Activated CD8-positive, alpha-beta T cell treated with anti-CD3 and anti-CD28 coated beads for 36 hours (primary cell): ENCODE results near the gene FGD4. TPM values are rescaled to one million over a fixed set of nuclear protein-coding genes. Genes with fewer than 3 reads are reported as not detected.
A peak's percentile ranks its signal among the peaks of the same experiment; 100 is the strongest.

Source experiments
- ATAC-seq: fragments of 200-7000 bp; cut with Tn5 transposase; one replicate; pipeline ENCODE4 v1.10.0; 2021; ENCODE audit warnings: mild to moderate bottlenecking, moderate library complexity
- CTCF ChIA-PET: fragments of 350-600 bp; sonication (Branson Sonifier 250); formaldehyde crosslinking; loops from one replicate; lab custom pipeline; 2021; ENCODE audit warnings: antibody characterized with exemption; lab: Charles Lee
- POLR2A ChIA-PET: fragments of 350-600 bp; sonication (Branson Sonifier 250); formaldehyde crosslinking; loops from one replicate; lab custom pipeline; 2021; ENCODE audit warnings: antibody characterized with exemption; lab: Charles Lee
- DNase-seq: peaks from one replicate; pipeline ENCODE4 v3.0.0-alpha.2; 2020
- H3K27ac Mint-ChIP-seq: one replicate; pipeline ENCODE4 v1.8.0; 2021; ENCODE audit warnings: mild to moderate bottlenecking, mixed read lengths
- H3K27me3 Mint-ChIP-seq: one replicate; pipeline ENCODE4 v1.8.0; 2021; ENCODE audit warnings: mixed read lengths
- H3K36me3 Mint-ChIP-seq: one replicate; pipeline ENCODE4 v1.8.0; 2021; ENCODE audit warnings: low read depth, mixed read lengths
- H3K4me1 Mint-ChIP-seq: one replicate; pipeline ENCODE4 v1.8.0; 2021; ENCODE audit warnings: low read depth, mixed read lengths
- H3K4me3 Mint-ChIP-seq: one replicate; pipeline ENCODE4 v1.8.0; 2021; ENCODE audit warnings: mild to moderate bottlenecking, moderate library complexity, mixed read lengths
- H3K9me3 Mint-ChIP-seq: one replicate; pipeline ENCODE4 v1.8.0; 2021; ENCODE audit warnings: mixed read lengths
- CTCF ChIP-seq: fragments of 200-600 bp; IDR thresholded peaks from one replicate; pipeline ENCODE4 v1.8.0; 2022; ENCODE audit warnings: antibody characterized with exemption, mild to moderate bottlenecking
- intact Hi-C: fragments of 100-400 bp; cut with micrococcal nuclease; formaldehyde crosslinking; loops from one replicate; pipeline ENCODE4 v1.10.0; 2022
- total RNA-seq, 2 experiments: library from RNA; stranded (reverse); gene quantifications; one replicate each; pipeline ENCODE4 v1.2.3, GENCODE V29; 2021

Gene FGD4
- total RNA-seq, 2 experiments from 2014 or later: 0.05 to 0.25 TPM

- ATAC-seq: no peak
- intact Hi-C loops: no loop called here
These were observed 51.4 kb downstream of the FGD4 start for GRCh38 chr12:32450768-32451167.

GRCh38 chr12:32451816-32452215 is 52.5 kb downstream of the FGD4 start:
- POLR2A ChIA-PET: no interaction called here
- no peak overlapping the region for H3K4me3 Mint-ChIP-seq

More at GRCh38 chr12:32450768-32451167, 51.4 kb downstream of the FGD4 start:
- TF ChIP-seq CTCF: no peak
- Mint-ChIP-seq H3K9me3 (no peaks in the 10 kb centered on the region), H3K27ac (no peak overlapping the region), H3K4me3 (no peak overlapping the region), H3K27me3 (no peaks in the 10 kb centered on the region), H3K36me3 (no peaks in the 10 kb centered on the region), H3K4me1 (peaks cover 8% of the 10 kb centered on the region)
- CTCF ChIA-PET: no interaction called here
- POLR2A ChIA-PET: no interaction called here
- DNase-seq: no peak

GRCh38 chr12:32454075-32454474 is 54.7 kb downstream of the FGD4 start:
- DNase-seq (no peak), ATAC-seq (no peak)
- H3K9me3 Mint-ChIP-seq: no peaks in the 10 kb centered on the region
- ChIA-PET POLR2A (no interaction called here), CTCF (interaction anchor here (0.9 to 1.0 kb wide), 2 partner anchors 226 to 301 kb away, joined by 3 to 5 read pairs; partner anchors contain the start of gene YARS2)
- peaks cover under 1% of the 10 kb centered on the region for H3K4me1 Mint-ChIP-seq
- H3K27me3 Mint-ChIP-seq: no peaks in the 10 kb centered on the region
- TF ChIP-seq CTCF: no peak
- H3K4me3 Mint-ChIP-seq: no peak overlapping the region
- no peaks in the 10 kb centered on the region for H3K36me3 Mint-ChIP-seq
- H3K27ac Mint-ChIP-seq: no peak overlapping the region
- intact Hi-C loops: no loop called here

More at GRCh38 chr12:32451816-32452215, 52.5 kb downstream of the FGD4 start:
- Mint-ChIP-seq H3K27me3 (no peaks in the 10 kb centered on the region), H3K27ac (no peak overlapping the region), H3K4me1 (peaks cover 8% of the 10 kb centered on the region), H3K9me3 (no peaks in the 10 kb centered on the region), H3K36me3 (no peaks in the 10 kb centered on the region)
- no peak for ATAC-seq
- TF ChIP-seq CTCF: no peak
- CTCF ChIA-PET: interaction anchor here (1.4 to 1.6 kb wide), 2 partner anchors 221 to 303 kb away, joined by 4 to 5 read pairs; partner anchors contain the start of gene YARS2
- intact Hi-C loops: no loop called here
- DNase-seq: no peak

GRCh38 chr12:32454866-32455265 is 55.5 kb downstream of the FGD4 start:
- no peak for DNase-seq
- H3K27ac Mint-ChIP-seq: no peak overlapping the region
- no peak overlapping the region for H3K4me3 Mint-ChIP-seq
- no peaks in the 10 kb centered on the region for H3K4me1 Mint-ChIP-seq
- no peak for ATAC-seq
- no peaks in the 10 kb centered on the region for H3K9me3 Mint-ChIP-seq
- TF ChIP-seq CTCF: no peak
- no peaks in the 10 kb centered on the region for H3K27me3 Mint-ChIP-seq
- CTCF ChIA-PET: interaction anchor here (0.9 to 3.3 kb wide), 9 partner anchors 10 to 301 kb away, joined by 3 to 34 read pairs (median 5); partner anchors contain the start of gene YARS2
- H3K36me3 Mint-ChIP-seq: no peaks in the 10 kb centered on the region
- intact Hi-C loops: loop anchor here (5.0 kb wide), 1 partner anchor 217 kb away; no protein-coding TSS in a partner anchor
- POLR2A ChIA-PET: no interaction called here

GRCh38 chr12:32455607-32456071 is 56.3 kb downstream of the FGD4 start:
- ATAC-seq (no peak), DNase-seq (peak; percentile 22)
- Mint-ChIP-seq H3K27ac (no peak overlapping the region), H3K4me3 (no peak overlapping the region), H3K27me3 (no peaks in the 10 kb centered on the region), H3K9me3 (no peaks in the 10 kb centered on the region), H3K36me3 (no peaks in the 10 kb centered on the region), H3K4me1 (no peaks in the 10 kb centered on the region)
- ChIA-PET POLR2A (no interaction called here), CTCF (interaction anchor here (0.6 to 3.3 kb wide), 29 partner anchors 9 to 299 kb away, joined by 3 to 34 read pairs (median 4); partner anchors contain the start of gene YARS2)
- intact Hi-C loops: loop anchor here (5.0 kb wide), 1 partner anchor 217 kb away; no protein-coding TSS in a partner anchor
- peak; percentile 72 for TF ChIP-seq CTCF
